COLO668 (cell line): ENCODE data around the gene OTOG.

Experiments used
- DNase-seq: peaks from one replicate; lab custom pipeline; 2025; ENCODE audit not compliant: unreplicated experiment; lab: John Stamatoyannopoulos, UW

The OTOG gene

GRCh38 chr11:17519061-17519885 lies 27.8 kb upstream of the OTOG start:
- DNase-seq = no peak

DNA sequence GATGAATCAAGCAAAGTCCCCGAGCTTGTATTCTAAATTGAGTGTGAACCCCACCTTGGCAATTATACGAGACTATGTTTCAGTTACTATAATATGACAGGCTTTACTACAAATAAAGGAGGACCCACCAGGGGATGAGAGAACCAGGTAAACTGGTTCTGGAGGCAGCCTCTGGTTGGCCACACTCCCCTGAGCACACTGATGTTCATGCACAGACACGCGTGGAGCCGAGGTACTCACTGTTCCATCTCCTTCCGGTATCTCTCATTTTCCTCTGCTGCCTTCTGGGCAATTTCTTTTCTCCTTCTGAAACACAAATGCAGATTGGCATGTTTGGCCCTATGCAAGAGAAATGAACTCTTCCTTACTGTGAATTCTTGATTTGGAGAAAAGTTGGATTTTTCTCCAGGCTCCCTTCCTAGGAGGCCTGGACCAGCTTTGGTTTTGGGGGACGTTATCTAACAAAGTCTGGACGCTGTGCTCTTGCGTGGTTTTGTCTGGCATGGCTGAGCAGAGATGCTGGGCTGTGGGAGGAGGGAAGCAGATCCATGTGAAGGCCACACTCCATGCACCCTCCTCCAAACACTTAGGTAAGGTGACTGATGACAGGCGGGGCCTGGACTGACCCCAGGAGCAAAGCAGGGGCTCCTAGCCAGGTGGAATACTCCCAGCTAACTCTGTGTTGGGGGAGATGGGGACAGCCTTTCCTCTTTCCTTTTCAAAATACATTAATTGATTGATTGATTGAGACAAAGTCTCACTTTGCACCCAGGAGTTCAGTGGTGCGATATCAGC lies 25.8 kb upstream of the OTOG start:
- DNase-seq = no peak

GRCh38 chr11:17522655-17523054 lies 24.4 kb upstream of the OTOG start:
- no peak for DNase-seq

DNA sequence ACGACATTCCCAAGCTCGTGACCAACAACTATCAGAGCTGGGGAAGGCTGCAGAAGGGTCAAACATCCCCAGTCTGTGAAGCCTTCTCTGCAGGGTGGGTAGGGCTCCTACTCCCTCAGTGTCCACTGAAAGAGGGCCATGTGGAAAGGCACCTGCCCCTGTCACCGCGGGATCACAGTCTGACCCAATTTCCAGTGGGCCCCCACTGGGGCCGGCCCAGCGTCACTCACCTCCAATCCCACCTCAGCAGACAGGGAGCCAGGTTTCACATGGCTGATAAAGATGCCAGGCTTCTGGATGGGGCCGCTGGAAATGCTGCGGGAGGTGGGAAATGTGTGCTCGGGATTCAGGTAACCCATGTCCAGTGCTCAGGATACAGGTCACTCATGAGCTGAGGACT lies 22.8 kb upstream of the OTOG start:
- DNase-seq = no peak

DNA sequence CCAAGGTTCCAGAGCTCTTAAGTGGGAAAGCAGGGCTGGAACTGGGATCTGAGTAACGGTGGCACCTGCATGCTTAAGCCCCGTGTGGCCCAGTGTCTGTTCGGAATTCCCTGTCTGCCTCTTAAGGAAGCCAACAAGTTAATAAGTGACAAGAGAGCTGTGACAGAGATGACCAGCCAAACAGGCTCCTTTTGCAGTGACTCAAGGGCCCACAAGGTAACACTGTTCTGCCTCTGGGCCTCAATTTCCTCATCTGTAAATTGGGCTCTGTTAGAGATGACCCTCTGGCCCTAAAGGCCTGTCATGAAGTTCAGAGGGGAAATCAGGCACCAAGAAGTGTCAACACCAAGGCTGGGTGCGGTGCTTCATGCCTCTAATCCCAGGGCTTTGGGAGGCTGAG lies 21.5 kb upstream of the OTOG start:
- DNase-seq = no peak

GRCh38 chr11:17526326-17526725 lies 20.7 kb upstream of the OTOG start:
- no peak for DNase-seq

GRCh38 chr11:17526931-17527627 lies 20.0 kb upstream of the OTOG start:
- no peak for DNase-seq

DNA sequence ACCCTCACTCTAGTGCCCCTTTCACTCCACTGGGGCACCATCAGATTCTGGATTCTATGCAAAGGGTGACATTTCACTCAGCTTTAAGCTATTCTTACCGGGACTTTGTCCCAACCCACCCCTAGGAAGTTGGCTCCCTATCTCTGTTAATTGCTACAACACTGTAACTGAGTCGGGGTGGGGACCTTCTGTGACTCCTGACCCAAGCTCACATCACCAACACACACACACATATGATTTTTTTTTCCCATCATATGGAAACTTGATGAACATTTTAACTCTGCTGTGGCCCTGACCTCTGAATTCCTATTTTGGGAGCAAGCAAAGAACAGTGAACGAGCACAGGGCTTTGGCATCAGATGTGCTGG lies 19.4 kb upstream of the OTOG start:
- DNase-seq = no peak

DNA sequence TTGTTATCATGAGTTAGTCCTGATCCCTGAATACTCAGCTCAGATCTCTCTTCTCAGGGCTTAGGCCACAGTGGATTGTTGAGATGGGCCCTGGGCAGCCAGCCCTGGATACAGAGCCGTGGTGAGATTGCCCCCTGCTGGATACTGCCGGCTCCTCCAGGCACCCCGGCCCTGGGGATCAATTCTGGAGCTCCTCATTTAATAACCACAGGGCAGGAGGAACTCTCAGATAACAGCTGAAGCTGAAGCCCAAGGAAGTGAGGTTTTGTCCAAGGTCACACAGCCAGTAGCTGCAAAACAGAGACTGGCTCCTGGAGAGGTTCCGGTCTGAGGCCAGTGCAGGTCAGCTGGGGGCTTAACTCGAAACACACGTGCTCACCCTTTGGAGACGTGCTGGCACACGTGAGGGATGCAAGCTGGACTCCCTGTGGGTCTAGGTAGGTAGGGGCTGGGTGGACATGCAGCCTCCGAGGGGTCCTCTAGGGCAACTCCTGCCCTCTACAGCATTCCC lies 18.8 kb upstream of the OTOG start:
- peak; percentile 61 for DNase-seq

GRCh38 chr11:17528906-17529843 lies 17.9 kb upstream of the OTOG start:
- DNase-seq = peak; percentile 8

- no peak for DNase-seq
Measured at GRCh38 chr11:17529844-17530185, 17.2 kb upstream of the OTOG start.

DNA sequence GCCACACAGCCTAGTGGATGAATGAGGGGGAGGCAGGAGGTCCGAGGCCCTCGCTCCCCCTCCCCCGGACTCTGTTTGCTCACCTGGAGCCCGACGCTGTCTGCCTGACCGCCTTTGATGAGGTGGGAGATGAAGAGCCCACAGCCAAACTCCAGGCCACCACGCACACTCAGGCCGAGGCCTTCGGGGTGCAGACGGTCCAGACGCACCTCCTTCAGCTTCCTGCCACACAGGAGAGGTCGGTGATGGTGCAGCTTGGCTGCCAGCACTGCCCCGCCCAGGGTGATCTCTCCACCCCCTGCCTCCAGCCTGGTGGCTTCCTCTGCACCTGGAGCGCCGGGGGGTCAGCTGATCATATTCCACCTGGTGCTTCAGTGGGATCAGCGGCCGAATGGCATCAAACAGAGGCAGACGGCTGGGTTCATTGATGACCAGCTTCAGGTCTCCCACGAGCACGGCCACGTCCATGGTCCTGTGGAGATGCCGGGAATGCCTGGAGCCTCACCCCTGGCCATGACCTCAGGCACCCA lies 15.9 kb upstream of the OTOG start:
- peak; percentile 91 for DNase-seq

DNA sequence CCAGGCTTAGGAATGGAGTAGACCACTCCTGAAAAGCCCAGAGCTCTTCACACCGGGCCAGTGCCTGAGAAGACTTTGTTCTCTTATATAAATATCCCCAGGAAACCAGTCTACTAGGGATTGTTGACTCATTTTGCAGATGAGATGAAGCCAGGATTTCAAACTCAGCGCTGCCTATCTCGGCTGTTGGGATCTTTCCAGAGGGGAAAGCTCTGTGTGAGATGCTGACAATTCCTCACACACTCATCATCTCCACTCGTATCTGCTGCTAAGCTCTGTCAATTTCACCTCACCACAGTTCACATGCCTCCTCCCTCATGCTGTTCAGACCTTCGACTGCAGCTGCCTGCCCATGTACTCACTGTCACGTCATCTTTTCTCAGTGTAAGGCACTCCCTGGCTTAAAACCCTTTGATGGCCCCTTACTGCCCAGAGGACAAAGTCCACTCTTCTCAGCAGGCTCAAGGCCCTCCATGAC lies 15.4 kb upstream of the OTOG start:
- peak; percentile 55 for DNase-seq

- no peak for DNase-seq
Measured at GRCh38 chr11:17532784-17533183, 14.3 kb upstream of the OTOG start.

DNA sequence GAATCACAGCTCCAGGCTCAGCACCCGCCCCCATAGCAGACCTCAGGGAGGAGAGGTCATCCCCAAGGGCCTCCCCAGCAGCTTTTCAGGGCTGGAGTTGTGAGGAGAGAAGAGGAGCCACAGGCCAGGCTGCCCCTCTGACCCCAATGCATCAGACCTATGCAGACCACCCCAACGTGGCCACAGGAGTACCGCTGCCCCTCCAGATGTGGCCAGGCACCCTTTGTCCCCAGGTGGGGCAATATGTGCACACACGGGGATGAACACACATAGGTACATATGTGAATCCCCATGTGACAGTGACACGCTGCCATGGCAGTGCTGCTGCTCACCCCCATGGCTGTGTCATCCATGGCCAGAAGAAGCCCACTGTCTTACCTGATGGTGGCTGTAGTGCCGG lies 13.7 kb upstream of the OTOG start:
- DNase-seq = no peak

DNA sequence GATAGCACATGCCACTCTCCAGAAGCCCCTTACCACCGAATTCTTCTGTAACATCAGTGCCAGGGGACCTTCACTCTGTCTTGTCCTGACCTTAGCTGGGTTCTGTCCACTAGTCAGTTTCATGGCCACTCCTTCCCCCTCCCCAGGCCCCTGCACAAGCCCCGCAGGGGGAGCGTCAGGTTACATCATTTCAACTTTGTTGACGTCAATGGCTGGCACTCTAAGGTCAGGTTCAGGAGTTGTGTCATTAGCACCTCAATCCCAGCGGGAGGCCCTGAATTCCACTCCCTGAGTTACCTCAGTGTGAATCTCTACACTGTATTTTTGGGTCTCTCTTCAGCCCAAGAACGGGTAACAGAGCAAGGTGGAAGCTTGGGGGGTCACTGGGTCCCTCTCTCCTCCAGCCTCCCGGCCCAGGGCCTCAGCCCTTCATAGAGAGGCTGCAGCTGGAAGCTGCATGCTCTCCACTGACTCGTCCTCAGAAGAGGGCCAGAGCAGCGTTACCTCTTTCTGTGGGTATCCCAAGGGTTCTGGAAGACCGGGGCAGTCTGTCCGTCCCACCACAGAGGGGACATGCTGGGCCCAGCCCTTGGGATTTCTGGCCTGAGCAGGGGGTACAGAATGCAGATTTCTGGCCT lies 13.2 kb upstream of the OTOG start:
- DNase-seq = no peak

DNA sequence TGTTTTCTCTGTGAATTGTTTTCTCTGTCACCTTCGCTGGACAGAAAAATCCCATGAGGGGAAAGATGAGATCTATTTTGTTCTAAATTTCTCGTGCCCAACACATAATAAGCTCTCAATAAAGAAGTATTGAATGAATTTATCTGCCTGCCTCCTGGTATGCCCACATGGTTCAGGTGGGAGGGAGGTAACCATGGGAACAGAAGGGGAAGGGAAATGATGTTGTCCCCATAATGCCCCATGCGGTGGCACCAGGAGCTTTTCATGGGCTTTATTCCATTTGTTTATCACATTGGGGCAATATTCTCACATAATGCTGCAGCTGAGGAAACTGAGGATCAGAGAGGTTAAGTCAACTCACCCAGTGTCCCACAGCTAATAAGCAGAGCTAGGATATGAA lies 11.6 kb upstream of the OTOG start:
- no peak for DNase-seq

DNA sequence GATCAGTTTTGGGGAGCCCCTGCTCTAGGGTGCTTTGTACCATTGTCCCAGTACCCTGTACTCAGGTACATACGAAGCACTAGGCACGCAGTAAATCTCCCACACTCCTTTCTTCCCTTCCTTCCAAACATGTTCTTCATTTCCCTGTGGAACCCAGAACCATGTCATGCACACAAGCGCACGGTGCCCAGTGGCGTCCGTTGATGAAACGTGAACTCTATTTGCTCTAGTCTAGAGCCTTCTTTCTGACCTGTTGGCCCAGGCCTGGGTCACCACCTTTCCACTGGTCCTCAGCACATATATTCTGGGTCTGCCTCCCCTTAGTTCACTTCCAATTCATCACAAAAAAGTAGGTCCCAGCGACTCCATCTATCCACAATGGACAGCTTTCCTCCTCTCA lies 9.8 kb upstream of the OTOG start:
- DNase-seq = no peak

- DNase-seq = no peak
Measured at GRCh38 chr11:17538054-17538453, 9.0 kb upstream of the OTOG start.

DNA sequence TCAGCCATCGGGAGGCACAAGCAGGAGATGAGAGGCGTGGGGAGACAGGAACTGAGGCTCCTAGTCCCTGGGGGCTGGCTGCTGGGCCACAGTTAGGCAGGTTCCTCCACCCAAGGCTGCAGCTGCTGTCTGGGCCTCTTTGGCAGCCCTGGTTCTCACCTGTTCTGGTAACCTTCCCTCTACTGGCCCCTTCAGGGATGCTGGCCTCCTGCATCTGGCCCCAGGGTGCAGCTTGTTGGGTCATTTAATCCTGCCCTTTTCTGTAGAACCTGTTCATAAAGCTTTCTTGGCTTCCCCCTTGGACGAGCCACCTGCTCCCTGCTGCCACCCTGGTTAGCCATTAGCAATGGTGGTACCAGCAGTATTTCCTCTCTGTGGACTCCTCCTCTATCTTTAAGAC lies 8.3 kb upstream of the OTOG start:
- DNase-seq = peak; percentile 71
